Astrocyte of the hippocampus (primary cell): ENCODE measurements around the gene EBF3.

ENCODE experiments used
- DNase-seq: peaks from one replicate; pipeline ENCODE4 v3.0.0; 2011; ENCODE audit warnings: low read depth, low spot score

EBF3 gene

DNA sequence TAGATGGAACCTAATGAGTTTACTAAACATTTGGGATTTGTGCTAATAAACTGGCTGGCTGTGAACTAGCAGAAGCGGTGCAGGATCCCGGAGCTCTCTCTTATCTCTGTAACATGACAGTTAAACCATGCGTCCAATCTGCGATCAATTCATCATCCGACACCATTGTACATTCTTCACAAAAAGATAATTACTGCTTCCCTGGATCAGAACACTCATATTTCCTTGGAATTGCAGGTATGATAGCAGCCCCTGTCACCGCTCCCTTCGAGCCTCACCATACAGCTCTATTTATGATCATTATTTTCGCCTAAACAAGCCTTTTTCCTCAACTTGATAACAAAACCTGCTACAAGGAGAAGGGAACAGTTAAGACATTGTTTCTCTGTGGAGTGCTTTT lies 18.5 kb downstream of the EBF3 start:
- DNase-seq, result no peak

DNA sequence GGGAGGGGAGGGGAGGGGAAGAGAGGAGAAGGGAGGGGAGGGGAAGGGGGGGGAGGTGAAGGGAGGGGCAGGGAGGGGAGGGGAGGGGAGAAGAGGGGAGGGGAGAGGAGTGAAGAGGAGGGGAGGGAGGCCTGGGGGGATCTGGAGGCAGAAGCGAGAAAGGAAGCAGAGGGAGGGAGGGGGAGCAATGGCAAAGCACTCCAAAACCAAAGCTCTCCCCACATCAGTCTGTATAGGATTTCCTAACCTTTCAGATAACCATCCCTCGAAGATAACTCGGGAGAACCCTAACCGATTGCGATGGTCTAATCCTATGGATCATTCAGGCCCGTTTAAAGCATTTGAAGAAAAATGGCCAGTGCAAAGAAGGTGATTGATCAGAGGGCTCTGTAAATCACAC lies 19.0 kb downstream of the EBF3 start:
- DNase-seq, result no peak

DNA sequence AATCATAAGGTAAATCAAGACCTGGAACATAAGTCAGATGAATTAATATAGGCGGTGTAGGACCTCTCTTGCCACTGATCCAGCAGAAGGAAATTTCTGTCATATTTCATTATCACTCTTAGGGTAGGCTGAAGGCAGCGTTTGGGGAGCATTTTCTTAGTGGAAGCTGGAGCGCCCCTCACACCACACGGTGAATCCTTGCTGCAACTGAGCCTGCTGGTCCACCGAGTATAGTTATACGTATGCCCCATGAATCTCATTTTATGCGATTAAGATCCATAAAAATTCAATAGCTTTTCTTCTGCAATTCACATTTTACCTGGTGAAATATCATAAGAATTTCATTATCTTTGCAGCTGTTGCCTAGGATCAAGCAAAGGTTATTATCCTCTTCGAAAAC lies 19.6 kb downstream of the EBF3 start:
- no peak for DNase-seq

- DNase-seq, result no peak
Observed at GRCh38 chr10:129942936-129943715, 20.9 kb downstream of the EBF3 start.

- DNase-seq, result no peak
Observed at GRCh38 chr10:129942391-129942790, 21.7 kb downstream of the EBF3 start.

GRCh38 chr10:129942019-129942277 lies 22.1 kb downstream of the EBF3 start:
- no peak for DNase-seq

- no peak for DNase-seq
Observed at GRCh38 chr10:129941199-129942018, 22.7 kb downstream of the EBF3 start.

DNA sequence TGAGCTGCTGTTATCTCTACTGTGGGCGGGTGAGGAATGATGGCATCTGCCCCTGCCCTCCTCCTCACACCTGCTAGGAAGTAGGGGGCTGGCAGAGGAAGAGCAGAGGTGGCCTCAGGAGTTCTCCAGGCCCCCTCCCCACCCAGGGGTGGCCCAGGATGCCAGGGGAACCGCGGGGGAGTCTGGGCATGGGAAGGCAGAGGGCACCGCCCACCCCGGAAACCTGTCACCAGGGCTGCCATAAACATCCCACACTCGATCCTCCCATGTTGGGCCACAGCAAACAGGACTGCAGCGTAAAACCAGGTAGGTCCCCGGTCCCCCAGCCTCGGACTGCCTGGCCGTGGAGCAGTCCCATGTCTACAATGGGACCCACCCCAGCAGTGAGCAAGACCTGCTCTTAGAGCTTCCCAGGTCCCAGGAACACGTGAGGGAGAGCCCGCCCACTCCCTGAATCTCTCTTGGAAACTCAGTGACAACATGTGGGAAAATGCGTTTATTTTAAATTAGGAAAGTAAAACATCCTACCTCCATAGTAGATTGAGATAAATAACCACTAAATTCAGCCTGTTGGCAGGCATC lies 23.4 kb downstream of the EBF3 start:
- DNase-seq, result no peak

GRCh38 chr10:129939416-129940275 lies 24.4 kb downstream of the EBF3 start:
- DNase-seq, result no peak

DNA sequence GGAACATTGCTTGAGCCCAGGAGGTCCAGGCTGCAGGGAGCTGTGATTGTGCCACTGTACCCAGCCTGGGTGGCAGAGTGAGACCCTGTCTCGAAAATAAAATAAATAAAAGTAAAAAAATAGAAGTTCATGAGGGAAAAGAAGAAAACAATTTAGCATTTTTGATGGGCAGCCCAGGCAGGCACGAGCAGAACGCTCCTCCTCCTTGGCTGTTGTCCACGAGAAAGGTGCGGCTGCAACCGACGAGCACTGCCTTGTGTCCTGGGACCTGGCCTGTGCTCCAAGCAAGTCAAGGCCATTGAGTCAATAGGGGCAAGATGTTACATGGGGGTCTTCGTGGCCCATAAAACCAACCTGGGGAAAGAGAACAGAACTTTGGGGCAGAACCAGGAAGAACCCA lies 25.6 kb downstream of the EBF3 start:
- DNase-seq, result no peak

DNA sequence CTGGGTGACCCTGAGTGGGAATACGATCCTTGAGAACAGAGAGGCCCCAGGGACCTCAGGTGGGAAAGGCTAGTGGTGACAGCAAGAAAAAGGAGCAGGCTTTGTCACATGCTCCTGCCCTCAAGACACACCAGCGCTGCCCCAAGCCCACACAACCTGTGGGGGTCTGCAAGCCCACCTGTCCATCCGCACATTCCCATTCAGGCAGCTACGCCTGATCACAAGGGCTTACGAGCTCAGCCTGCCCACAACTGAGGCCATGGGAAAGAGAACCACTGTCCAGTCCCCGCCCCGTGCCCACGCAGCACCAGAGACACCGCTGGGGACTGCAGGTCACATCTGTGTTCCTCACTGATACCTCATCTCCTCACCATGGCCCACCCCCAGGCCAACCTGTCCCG lies 26.7 kb downstream of the EBF3 start:
- no peak for DNase-seq

DNA sequence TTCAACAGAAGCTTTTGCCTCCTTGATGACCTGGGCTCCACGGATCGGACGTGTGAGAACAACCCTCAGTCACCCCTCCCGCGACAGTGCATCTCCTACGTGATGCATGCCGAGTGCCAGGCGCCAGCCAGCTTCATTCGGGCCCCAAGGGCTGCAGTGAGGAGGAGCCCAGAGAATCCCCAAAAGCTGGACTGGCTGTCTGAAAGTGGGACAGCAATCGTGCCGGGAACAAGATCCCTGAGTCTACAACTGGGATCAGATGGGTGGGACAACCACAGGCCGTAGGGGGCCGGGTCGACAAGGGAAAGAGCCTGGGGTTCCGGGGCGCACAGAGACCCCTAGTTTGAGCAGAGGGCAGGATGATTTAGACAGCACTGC lies 27.2 kb downstream of the EBF3 start:
- no peak for DNase-seq

- DNase-seq, result no peak
Observed at GRCh38 chr10:129936266-129936922, 27.7 kb downstream of the EBF3 start.

DNA sequence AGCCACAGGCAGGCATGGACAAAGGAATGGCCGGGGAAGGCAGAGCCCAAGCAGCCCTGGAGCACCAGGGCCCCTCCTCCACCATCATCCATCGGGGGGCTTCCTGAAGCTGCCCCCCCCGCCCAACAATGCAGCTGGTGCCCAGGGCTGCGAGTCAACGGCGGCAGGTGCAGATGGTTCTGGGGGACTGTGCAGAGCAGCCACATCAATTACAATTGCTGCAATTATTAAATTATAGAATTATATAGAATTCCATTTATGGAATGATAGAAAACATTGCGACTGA lies 28.3 kb downstream of the EBF3 start:
- no peak for DNase-seq

DNA sequence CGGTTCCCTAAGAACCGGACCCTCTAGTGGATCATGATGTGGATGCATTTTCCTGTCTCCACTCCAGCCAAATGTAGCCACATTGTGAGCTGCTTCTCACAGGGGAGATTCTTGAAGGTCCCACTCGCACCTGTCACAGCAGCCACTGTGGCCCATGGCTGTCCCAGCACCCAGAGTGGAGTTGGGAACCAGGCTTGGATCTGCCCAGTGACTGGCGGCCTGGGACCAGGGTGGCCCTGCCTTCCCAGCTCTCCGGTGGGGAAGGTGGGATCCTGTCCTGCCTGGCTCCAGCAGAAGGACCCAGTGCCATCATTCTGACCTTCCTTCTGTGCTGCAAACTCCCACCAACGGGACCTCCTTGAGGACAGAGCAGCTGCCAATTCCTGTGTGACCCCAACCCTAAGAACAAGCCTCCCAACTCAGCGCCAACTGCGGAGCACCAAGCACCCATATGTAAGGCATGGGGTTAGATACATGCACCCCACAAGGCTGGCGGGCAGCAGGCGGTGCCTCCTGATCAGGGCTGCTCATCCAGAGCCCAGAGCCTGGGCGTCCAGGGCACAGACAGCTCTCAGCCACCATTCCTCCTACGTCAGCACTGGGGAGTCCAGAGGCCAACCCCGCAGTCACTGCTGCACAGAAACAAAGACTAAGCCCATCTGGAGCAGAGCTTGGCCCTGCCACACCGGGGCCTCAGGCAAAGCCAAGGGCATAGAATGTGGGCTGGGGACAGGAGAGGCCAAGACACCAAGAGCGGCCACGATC lies 28.8 kb downstream of the EBF3 start:
- DNase-seq, result no peak

GRCh38 chr10:129934196-129934925 lies 29.7 kb downstream of the EBF3 start:
- no peak for DNase-seq

- DNase-seq, result no peak
Observed at GRCh38 chr10:129933456-129934092, 30.5 kb downstream of the EBF3 start.

DNA sequence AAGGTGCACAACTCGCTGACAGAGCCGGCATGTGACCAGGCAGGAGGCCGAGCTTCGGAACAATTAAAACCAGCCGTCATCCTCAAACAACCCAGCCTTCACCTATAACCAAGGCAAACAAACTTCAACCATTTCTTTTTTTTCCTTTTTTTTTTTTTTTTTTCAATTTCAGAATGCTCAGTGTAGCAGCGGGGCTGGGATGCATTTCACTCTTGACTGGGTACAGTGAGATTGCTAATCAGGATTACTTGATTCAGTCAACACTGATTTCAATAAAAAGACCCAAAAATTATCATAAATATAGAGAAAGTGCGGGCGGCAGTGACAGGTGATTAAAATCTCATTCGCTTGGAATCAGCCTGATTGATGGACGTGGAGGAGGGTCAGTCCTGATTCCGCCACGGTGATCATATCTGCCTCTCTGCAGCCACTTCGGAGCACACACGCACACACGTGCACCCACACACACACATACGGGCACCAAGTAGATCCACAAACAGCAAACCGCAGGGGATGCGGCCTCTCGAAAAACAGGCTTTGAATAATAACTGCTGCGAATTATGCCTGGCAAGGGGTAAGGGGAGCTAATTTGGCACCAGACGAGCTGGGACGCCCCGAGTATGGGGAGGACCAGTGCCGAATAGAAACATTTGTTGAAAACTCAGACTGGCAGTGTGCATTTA lies 31.2 kb downstream of the EBF3 start:
- no peak for DNase-seq

- DNase-seq, result no peak
Observed at GRCh38 chr10:129932182-129932581, 31.9 kb downstream of the EBF3 start.
